GM18867 (cell line): ENCODE results near the gene WDFY3.
"Not testable (repeated sequence)": the region's sequence is repeated elsewhere in the genome, so short reads cannot be mapped to it uniquely, and the experiment has no call there.

ENCODE experiments used
- ATAC-seq: cut with Tn5 transposase; IDR thresholded peaks from one replicate; pipeline ENCODE4 v1.9.1; 2021; ENCODE audit warnings: mild to moderate bottlenecking, moderate library complexity; ENCODE audit not compliant: unreplicated experiment

Gene WDFY3

DNA sequence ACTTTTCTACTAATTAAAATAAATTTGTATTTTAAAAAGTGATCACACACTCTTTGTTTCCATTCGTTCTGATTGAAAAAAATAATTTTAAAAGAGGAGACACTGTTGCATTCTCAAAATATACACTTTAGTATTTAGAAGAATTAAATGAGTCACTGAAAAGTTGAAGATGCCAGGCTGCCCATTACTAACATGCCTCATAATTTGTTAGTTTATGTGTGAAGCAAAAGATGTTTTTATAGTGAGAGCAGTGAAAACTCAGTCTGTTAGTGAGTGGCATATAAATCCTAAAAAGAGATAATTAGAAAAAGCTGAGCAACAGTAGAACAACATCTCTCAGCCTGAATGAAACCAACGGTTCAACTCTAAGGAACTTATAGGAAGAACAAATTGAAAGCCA lies 240.1 kb downstream of the WDFY3 start:
- no peak for ATAC-seq

DNA sequence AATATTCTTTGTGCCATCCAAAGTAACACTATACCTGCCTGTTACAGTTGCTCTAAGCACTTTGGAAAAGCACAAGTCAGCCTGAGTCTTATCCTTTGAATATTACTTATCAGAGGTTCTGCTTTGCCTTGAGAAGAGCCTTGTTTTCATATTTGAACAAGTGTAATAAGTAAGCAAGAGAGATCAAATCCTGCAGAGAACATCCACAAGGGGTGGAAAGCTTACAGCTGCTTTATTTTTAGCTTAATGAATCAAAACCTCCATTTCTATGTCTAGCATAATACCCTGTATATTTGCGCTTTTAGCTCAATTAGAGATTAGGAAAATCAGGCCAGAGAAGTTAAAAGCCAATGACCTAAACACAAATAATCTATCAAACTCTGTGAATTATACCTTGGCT lies 243.8 kb downstream of the WDFY3 start:
- ATAC-seq: no peak

DNA sequence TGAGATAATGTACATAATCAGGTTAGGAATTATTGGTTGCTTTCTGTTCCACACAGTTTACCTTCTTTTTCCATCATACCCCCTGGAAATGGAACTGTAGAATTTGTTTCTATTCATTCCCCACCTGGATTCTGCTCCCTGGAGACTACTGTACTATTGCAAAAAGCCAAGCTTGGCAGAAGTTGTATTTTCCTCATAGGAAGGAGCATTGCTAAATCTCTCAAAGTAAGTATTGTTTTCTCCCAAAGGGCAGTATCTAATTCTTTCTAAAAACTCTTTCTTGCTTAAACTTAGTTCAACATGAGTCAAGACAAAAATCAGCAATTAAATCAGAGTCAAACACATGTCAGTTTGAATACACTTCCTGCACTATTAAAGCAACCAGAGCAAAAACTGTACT lies 247.4 kb downstream of the WDFY3 start:
- ATAC-seq: no peak

DNA sequence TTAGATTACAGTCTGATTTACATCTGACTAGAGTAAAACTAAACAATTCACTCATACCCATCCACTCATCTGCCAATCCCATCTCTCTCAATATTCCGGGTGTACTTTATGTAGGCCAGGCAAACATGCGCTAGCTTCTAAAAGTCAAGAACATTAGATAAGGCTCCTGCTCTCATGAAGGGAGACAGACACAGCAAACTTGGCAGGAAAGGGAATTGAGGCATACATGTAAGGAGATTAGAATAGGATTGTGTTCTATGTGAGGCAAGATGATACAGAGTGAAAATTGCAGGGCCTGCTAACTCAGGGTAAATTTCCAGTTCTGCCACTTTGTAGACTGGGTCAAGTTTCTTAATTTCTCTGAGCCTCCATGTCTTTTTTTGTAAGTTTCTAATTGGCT lies 247.8 kb downstream of the WDFY3 start:
- ATAC-seq: no peak

DNA sequence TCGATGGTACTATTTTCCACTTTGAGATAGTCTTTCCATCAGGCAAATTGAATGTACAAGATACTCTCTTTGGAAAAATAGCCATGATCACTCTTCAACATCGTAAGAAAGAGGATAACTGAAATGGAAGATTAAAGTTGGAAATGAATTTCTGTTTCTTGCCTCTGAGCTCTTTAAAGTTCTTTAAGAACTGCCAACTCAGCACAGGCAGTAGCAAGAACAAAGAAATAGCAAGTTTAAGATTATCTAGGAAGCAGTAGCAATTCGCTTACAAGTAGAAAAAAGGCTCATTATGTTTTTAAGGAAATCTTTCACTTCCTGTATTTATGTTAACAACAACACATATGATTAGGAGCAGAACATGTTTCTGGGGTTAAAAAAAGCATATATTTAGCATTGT lies 255.9 kb downstream of the WDFY3 start:
- ATAC-seq: no peak

DNA sequence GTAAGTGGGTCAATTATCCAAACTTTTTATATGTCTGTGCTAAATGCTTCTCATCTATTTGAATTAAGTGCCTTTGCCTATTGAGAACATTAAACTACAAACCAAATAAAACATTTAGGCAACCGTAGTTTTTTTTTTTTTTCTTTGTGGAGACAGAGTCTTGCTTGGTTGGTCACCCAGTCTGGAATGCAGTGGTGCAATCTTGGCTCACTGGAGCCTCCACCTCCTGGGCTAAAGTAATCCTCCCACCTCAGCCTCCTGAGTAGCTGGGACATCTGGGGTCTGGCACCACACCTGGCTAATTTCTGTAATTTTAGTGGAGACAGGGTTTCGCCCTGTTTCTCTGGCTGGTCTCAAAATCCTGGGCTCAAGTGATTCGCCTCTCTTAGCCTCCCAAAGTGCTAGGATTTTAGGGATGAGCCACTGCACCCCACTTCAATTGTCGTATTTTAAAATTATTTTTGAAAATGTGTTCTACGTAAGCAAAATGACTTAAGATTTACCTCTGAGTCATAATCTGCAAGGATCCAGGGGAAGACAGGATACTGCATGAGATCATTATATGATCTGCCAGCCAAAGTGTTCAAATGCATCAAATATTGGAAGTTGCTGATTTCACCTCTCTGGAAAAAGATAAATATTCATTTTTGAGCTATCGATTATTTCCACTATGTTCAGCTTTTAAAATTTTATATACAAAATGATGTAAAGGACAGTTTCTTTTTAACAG lies 257.9 kb downstream of the WDFY3 start:
- ATAC-seq: no peak

DNA sequence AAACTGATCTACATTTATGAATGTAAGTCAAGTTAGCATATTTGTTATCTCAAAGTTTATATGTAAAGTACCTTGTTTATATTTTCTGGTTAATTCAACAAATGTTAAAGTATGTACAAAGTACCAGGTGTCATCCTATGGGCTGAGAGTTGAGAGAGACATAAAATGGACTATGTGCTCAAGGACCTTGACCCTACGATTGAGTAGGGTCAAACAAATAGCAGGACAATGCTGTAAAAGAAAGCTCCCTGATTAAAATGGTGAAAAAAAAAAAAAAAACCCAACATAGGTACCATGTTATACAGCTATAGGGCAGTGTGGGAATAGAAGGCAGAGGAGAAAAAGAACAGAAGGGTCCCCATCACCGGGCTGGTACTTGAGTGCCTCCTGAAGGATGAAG lies 260.2 kb downstream of the WDFY3 start:
- ATAC-seq: no peak

DNA sequence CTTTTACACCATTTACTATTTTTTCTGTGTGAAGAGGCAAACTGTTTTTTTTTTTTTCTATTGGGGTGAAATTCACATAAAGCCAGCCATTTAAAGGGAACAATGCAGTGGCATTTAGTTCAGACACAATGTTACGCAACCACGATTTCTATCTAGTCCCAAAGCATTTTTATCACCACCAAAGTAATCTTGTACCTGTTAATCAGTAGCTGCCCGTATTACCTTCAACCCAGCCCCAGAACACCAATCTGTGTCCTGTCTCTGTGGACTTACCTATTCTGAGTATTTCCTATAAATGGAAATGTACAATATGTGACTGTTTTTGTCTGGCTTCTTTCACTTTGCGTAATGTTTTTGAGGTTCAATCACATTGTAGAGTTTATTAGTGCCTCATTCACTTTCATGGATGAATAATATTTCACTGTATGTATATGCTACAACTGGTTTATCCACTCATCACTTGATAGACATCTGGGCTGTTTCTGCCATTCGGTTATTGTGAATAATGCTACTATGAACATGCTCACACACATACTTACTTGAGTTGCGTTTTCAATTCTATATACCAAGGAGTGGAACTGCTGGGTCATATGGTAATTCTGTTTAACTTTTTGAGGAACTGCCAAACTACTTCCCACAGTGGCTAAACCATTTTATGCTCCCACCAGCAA lies 267.4 kb downstream of the WDFY3 start:
- ATAC-seq: no peak

DNA sequence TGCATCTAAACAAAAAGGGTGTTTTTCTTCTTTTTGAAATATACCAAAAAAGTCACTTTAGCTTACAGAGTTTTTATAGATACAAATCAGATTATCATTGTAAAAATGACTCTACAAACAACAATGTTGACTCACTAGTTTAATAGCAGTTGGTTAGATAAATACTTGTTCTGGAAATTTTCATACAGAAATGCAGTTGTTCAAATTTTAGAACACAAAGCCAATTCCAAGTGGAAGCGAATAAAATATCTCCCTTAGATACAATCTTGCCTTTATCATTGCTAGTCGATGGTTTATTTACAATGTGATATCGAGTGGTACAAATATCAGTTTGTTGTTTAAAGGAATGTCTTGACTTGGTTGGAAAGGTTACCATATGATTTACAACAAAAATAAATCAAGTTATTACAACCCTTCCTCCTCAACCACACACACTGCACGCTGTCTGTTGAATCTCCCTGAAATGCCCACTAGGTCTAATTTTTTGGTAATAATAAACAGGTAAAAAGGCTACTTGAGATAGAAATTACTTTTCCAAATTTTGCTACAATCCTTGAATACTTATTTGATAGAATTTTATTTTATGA lies 268.8 kb downstream of the WDFY3 start:
- no peak for ATAC-seq

DNA sequence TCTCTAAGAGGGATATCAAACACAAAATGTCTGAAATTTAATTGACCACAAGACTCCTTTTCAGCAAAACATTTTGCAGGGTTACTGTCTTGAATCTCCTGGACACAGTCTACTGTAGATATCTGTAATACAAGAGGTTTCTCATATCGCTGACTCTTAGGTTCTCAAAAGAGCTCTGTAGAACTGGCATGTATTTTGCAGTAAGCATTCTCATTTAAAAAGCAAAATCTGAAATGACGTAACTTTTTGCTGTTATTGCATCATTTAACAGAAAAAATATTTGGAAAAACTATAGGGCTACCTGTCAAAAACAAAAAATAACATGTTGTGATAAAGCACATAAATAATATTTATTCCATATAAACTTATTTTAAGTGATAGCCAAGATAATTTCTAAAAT lies 269.3 kb downstream of the WDFY3 start:
- ATAC-seq: no peak

DNA sequence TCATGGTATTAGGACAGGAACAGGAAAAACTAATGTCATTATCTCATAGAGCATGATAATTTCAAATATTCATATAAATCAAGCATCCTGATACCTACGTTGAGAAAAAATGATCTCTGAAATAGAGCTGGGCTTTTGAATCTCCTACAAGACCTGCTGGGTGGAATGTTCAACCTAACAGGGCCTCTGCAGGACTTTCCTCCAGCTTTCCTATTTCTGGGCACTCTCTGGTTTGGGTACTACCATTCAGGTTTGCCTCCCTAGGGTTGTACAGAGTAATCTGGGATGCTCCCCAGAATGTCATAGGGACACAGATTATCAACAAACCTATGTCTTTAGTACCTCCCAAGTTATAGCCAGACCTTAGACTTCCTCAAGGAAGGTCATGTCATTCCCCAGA lies 274.7 kb downstream of the WDFY3 start:
- ATAC-seq: no peak

DNA sequence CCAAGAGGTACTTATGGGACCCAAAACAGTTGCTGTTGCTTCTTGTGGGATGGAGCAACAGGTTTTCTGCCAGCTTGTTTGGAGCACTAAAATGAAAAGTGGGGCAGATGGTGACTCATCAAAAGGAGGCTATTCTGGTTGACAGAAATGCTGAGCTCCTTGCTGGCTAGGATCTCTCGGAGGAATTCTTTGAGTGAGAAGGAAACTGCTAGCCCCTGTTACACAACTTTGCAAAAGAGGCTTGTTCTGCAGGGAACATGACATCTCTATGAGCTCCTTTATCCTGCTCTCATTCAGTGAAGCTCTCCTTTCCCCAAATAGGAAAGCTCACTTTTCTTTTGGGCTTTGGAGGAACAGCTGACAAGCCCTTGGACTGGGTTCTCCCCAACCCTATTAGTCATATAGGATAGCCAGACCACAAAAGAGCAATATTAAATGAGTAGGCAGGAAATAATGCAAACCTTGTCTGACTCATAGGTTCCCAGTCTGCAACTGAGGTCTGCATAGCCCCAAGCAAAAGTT lies 275.3 kb downstream of the WDFY3 start:
- no peak for ATAC-seq

DNA sequence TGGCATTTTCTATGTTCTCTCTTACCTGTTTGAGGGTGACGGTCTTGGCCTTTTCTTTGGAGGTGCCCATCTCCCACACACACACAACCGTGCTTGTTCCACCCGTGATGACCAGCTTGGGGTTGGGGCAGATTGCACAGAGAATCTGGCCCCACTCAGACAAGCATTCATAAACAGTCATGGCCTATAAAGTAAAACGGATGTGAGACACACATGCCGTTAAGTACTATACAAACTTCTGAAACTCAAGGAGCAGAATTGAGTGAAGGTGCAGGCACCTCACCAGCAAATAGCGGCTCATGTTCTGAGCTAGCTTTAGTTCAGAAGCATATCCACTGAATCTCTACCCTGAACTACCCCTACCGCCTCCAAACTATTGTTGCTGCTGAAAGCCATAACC lies 276.0 kb downstream of the WDFY3 start:
- no peak for ATAC-seq

DNA sequence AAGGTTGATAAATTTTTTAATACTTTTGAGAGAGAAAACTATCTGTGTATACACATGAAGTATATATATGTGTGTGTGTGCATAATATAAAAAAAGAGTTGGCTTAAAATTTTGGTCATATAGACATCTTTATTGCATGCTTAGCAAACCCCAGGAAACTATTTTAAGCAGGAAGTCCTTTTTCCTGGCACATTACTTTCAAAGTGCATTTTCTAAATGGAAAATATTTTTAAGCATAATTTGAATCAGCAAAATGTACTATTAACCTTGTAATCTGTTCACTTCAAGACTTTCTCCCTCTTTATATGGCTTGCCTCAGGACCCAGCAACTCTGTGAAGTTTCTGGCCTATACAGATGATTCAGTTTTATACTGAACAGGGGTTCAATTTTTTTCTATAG lies 277.3 kb downstream of the WDFY3 start:
- ATAC-seq: no peak

DNA sequence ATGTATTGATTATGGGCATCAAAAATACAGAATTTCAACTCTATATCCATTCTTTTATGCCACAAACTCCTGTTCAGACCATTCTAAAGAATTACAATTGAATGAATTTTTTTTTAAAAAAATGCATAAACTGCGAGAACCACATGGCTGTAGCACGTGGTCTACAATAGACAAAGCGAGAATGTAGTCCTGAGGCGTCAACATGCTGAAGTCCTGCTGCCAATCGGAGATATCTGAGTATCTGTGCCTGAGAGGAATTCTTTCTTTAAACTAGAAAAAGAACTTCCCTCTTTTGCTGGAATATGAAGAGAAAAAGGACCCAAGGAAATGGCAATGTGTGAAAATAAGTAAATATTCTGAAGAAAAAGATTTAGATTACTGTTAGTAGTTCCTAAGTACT lies 277.9 kb downstream of the WDFY3 start:
- ATAC-seq: no peak

DNA sequence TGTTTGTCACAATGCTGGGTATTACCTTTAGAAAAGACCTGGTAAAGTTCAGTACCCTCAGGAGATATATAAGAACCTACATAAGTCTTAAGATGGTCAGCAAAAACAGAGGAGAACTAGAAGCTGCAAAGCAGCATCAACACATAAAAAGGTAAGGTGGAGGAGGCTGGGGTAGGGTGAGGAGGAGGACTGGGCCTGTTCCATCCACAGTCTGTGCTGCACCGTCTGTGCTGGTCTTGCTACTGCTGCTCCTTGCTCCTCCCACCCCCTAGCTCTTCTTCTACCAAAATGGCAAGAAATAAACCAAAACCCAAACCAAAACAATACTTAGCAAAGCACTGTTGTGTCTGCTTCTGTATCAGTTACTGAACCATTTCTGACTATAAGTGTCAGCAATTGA lies 281.4 kb downstream of the WDFY3 start:
- ATAC-seq: no peak

DNA sequence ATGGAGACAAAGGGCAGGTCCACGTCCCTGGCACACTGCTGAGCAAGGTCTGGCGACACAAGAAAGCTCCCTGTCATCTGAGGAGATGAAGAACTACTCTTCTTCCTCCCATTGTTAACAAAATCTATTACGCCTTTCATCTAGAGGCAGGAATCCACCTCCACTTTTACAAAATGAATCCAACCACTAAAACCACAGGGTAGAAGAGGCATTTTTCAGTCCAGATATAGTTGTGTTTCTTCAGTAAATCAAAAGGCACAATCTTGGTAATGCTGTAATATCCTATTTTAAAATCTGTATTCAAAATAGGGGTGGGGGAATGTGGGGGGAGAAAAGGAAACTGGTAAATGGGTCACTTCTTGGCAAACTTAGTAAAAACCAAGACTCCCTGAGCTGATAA lies 282.1 kb downstream of the WDFY3 start:
- no peak for ATAC-seq

DNA sequence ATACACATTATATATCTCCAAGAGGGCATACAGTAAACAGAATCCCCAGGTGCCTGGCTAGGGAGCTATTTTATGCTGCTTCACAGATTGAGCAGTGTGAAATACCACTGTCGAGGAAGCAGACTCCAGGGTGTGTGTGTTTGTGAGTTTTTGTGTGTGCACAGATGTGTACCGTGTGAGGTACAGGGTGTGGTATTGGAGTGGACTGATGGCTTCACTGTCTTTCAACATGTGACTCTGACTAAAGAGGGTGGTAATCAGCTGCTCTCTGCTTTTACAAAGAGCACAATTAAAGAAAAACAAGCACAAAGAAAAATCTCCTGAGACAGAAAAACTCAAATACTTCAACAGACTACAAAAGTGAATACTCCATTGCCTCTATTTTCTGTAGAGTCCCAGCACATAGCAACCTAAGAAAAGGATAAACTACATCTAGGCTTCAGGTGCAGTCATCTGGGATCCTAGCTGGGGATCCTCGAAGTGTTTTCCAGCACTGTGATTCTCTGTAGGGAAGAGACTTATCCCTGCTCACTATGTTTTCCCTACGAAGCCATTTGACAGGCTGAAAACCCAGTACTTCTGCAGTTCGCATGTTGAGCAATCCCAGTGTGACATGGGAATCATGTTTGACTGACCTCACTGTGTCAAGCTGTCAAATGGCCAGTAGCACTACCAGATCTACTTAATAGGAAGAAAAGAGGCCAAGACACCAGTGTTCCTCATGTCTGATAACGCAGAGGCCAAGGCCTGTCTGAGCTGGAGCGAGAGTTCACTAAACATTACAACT lies 283.2 kb downstream of the WDFY3 start:
- no peak for ATAC-seq

DNA sequence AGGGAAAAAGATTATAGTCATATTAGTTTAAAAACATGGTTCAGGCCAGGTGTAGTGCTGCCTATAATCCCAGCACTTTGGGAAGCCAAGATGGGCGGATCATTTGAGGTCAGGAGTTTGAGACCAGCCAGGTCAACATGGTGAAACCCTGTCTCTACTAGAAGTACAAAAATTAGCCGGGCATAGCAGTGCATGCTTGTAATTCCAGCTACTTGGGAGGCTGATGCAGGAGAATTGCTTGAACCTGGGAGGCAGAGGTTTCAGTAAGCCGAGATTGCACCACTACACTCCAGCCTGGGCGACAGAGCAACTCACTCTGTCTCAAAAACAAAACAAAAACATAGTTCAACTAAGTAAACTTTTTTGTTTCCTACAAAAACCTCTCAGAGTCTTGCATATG lies 283.8 kb downstream of the WDFY3 start:
- ATAC-seq: not testable (repeated sequence)

DNA sequence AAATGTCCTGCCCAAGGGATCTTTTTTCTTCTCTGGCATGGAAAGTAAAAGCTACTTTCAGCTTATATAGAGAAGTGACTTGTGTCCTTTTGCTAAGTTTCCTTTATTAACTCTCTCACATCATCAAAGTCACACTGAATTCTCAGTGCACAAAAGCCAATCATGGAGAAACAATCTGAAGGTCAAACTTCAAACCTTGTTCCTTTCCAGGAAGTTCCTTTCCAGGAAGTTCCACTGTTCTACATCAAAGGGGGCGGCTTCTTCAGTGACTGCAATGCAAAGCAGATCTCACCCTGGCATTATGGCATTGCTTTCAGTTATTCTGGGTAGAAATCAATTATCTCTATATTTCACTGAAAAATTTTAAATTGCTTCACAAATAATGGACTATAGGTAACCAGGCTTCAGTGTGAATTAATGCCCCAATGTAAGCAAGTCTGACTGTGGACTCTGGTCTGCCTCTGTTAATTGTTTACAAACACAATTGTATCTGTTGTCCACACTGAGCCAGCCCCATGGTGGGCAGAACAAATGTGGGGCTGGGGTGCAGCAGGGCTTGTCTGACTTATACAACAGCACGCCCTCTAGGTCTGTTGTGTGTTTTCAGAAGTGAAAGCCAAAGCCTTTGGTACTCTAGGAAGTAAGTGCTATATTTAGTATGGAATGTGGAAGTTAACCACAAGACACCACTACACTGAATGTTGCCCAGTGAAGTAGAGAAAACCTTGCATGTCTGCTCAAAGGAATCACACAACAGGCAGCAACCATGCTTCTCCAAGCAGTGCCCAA lies 284.8 kb downstream of the WDFY3 start:
- no peak for ATAC-seq

DNA sequence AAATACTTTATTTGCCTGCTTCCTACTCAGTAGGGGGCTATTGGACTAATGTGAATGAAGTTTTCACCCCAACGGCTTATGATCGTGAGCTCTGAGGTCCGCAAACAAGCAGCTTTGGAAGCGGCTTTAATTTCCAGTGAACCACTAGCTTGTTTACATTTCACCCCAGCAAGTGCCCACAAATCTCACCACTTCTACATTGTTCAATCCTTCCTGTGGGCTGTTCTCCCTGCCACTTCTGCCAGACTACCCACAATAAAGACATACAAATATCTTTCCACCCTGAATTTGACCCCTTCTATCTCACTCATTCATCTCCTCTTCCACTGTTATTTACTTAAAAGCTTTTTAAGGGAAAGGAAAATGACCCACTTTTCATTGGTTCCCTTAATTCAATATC lies 285.5 kb downstream of the WDFY3 start:
- ATAC-seq: no peak
